IMR-90 (cell line): ENCODE measurements around the gene CDKAL1. TPM values are rescaled to one million over a fixed set of nuclear protein-coding genes. Genes with fewer than 3 reads are reported as not detected.
"Not testable (repeated sequence)": the region's sequence is repeated elsewhere in the genome, so short reads cannot be mapped to it uniquely, and the experiment has no call there.

Experiments
- ATAC-seq: fragments of 200-7000 bp; cut with Tn5 transposase; 2 replicates; pipeline ENCODE4 v1.9.1; 2020; ENCODE audit warnings: low read depth, mild to moderate bottlenecking, moderate library complexity
- BruUV-seq: library from RNA; stranded (reverse); fragments of 400-500 nt; replicated peaks from 2 replicates; lab custom pipeline; 2021; lab: Mats Ljungman, UMichigan
- CTCF ChIA-PET: fragments of 300-600 bp; formaldehyde crosslinking; extraction: SDS; loops from one replicate; lab custom pipeline; 2021; ENCODE audit warnings: antibody characterized with exemption; lab: Yijun Ruan, JAX
- POLR2A ChIA-PET: fragments of 300-600 bp; sonication (Branson Sonifier 250); formaldehyde crosslinking; loops from one replicate; lab custom pipeline; 2022; ENCODE audit warnings: antibody characterized with exemption; ENCODE audit not compliant: unreplicated experiment; lab: Charles Lee
- DNase-seq: peaks from one replicate; pipeline ENCODE4 v3.0.0; 2013
- H2AFZ ChIP-seq: replicated peaks from 2 replicates; pipeline ENCODE3; 2013; ENCODE audit warnings: low read length, mild to moderate bottlenecking; ENCODE audit not compliant: poor library complexity
- H2AK5ac ChIP-seq: 2 replicates; pipeline ENCODE4 v1.6.1; 2013; ENCODE audit warnings: low read depth, low read length, inconsistent platforms
- H2AK9ac ChIP-seq: replicated peaks from 2 replicates; pipeline ENCODE3; 2013; ENCODE audit warnings: mild to moderate bottlenecking, low read depth, low read length, moderate library complexity; ENCODE audit not compliant: poor library complexity
- H2BK120ac ChIP-seq: 2 replicates; pipeline ENCODE4 v1.6.1; 2013; ENCODE audit warnings: low read depth, low read length, inconsistent platforms
- H2BK15ac ChIP-seq: 3 replicates; pipeline ENCODE4 v1.6.1; 2013; ENCODE audit warnings: low read depth, low read length, inconsistent platforms
- H2BK20ac ChIP-seq: 2 replicates; pipeline ENCODE4 v1.6.1; 2013; ENCODE audit warnings: low read depth, mild to moderate bottlenecking, inconsistent platforms, low read length, moderate library complexity
- H2BK5ac ChIP-seq: 2 replicates; pipeline ENCODE4 v1.6.1; 2013; ENCODE audit warnings: mild to moderate bottlenecking, low read depth, low read length, inconsistent platforms; ENCODE audit not compliant: poor library complexity, severe bottlenecking
- H3K14ac ChIP-seq: replicated peaks from 2 replicates; pipeline ENCODE4 v1.6.1; 2013; ENCODE audit warnings: low read depth, low read length, inconsistent platforms
- H3K18ac ChIP-seq: 2 replicates; pipeline ENCODE4 v1.6.1; 2013; ENCODE audit warnings: low read depth, low read length, control low read depth
- H3K23ac ChIP-seq: 2 replicates; pipeline ENCODE4 v1.6.1; 2013; ENCODE audit warnings: low read depth, low read length, inconsistent platforms
- H3K27ac ChIP-seq: 2 replicates; pipeline ENCODE4 v1.5.1; 2013; ENCODE audit warnings: mild to moderate bottlenecking, control low read depth, low read length; ENCODE audit not compliant: insufficient read depth
- H3K27me3 ChIP-seq: 2 replicates; pipeline ENCODE4 v1.6.1; 2013; ENCODE audit warnings: low read length; ENCODE audit not compliant: control insufficient read depth, insufficient read depth
- H3K36me3 ChIP-seq: 2 replicates; pipeline ENCODE4 v1.6.1; 2013; ENCODE audit warnings: low read length, mixed read lengths; ENCODE audit not compliant: control insufficient read depth, insufficient read depth
- H3K4ac ChIP-seq: 2 replicates; pipeline ENCODE4 v1.6.1; 2013; ENCODE audit warnings: low read depth, low read length, inconsistent platforms
- H3K4me1 ChIP-seq: 2 replicates; pipeline ENCODE4 v1.6.1; 2013; ENCODE audit warnings: low read length, mixed read lengths; ENCODE audit not compliant: control insufficient read depth, insufficient read depth
- H3K4me2 ChIP-seq: 2 replicates; pipeline ENCODE4 v1.6.1; 2013; ENCODE audit warnings: low read depth, mild to moderate bottlenecking, control low read depth, low read length, moderate library complexity
- H3K4me3 ChIP-seq: 2 replicates; pipeline ENCODE4 v1.5.1; 2013; ENCODE audit warnings: low read depth, mild to moderate bottlenecking, control low read depth, low read length, moderate library complexity; ENCODE audit not compliant: insufficient read depth
- H3K56ac ChIP-seq: 2 replicates; pipeline ENCODE4 v1.6.1; 2013; ENCODE audit warnings: low read length, inconsistent platforms; ENCODE audit not compliant: insufficient read depth; ENCODE audit errors: extremely low read depth
- H3K79me1 ChIP-seq, 2 experiments: 2 replicates each; pipeline ENCODE4 v1.6.1; 2013; ENCODE audit warnings: low read length in 2 of 2, inconsistent platforms in 1 of 2, low read depth in 1 of 2
- H3K9ac ChIP-seq: 2 replicates; pipeline ENCODE4 v1.6.1; 2013; ENCODE audit warnings: low read depth, low read length, control low read depth
- H3K9me1 ChIP-seq: 2 replicates; pipeline ENCODE4 v1.6.1; 2013; ENCODE audit warnings: low read length, inconsistent platforms; ENCODE audit not compliant: insufficient read depth
- H3K9me3 ChIP-seq: 2 replicates; pipeline ENCODE4 v1.6.1; 2013; ENCODE audit warnings: low read length; ENCODE audit not compliant: control insufficient read depth, insufficient read depth
- H4K20me1 ChIP-seq: 2 replicates; pipeline ENCODE4 v1.6.1; 2013; ENCODE audit warnings: low read length, inconsistent platforms; ENCODE audit not compliant: insufficient read depth
- H4K5ac ChIP-seq: 2 replicates; pipeline ENCODE4 v1.6.1; 2013; ENCODE audit warnings: mild to moderate bottlenecking, low read depth, low read length, control low read depth
- H4K8ac ChIP-seq, 2 experiments: 2 replicates each; pipeline ENCODE4 v1.6.1; 2013; ENCODE audit warnings: low read depth in 2 of 2, low read length in 2 of 2, control low read depth in 1 of 2, inconsistent platforms in 1 of 2
- H4K91ac ChIP-seq: 2 replicates; pipeline ENCODE4 v1.6.1; 2013; ENCODE audit warnings: low read depth, low read length, inconsistent platforms; ENCODE audit not compliant: insufficient read depth
- WGBS, 2 experiments: methylation state at CpG; one replicate each; pipeline versions ENCODE4 v1.1.5 to v1.1.7; 2013; ENCODE audit warnings: missing lambda C conversion rate in 2 of 2; ENCODE audit not compliant: insufficient read length in 1 of 2; ENCODE audit errors: extremely low coverage in 2 of 2; 5-methylcytosine and 5-hydroxymethylcytosine counted together
- dilution Hi-C: fragments of 300-500 bp; cut with HindIII; formaldehyde crosslinking; loops from one replicate; pipeline ENCODE4 v1.14.3; 2018; ENCODE audit warnings: low sequenced_read_pairs; ENCODE audit not compliant: unreplicated experiment
- in situ Hi-C: fragments of 300-500 bp; cut with MboI; formaldehyde crosslinking; loops from 3 replicates; pipeline ENCODE4 v1.14.3; 2019; ENCODE audit warnings: low sequenced_read_pairs, inconsistent platforms, mixed read lengths
- intact Hi-C: fragments of 100-400 bp; cut with micrococcal nuclease; formaldehyde crosslinking; loops from 2 replicates; pipeline ENCODE4 v1.10.0; 2022
- polyA plus RNA-seq, 3 experiments: library from polyadenylated mRNA; depleted of rRNA; stranded (reverse); fragments of >200 nt; gene quantifications; 2 replicates each; pipeline ENCODE4 v1.2.3, GENCODE V29; 2012; ENCODE audit warnings: low replicate concordance in 1 of 3
- total RNA-seq: library from RNA; depleted of rRNA; stranded (reverse); fragments of >200 nt; gene quantifications from 2 replicates; pipeline ENCODE4 v1.2.3, GENCODE V29; 2012

Gene CDKAL1
- total and polyA plus RNA-seq, 2 of the 4 experiments (the other 2 are of a cell fraction), result 3.7 to 13.1 TPM

- H3K4me1 ChIP-seq, CTCF ChIA-PET, H3K36me3 ChIP-seq, DNase-seq, H3K79me1 ChIP-seq, H3K23ac ChIP-seq, ATAC-seq, H3K4ac ChIP-seq, H2BK20ac ChIP-seq, H3K14ac ChIP-seq, POLR2A ChIA-PET, intact Hi-C loops, H4K5ac ChIP-seq, H2BK5ac ChIP-seq, H3K9me3 ChIP-seq, H2AFZ ChIP-seq, H3K9ac ChIP-seq, H3K4me2 ChIP-seq, in situ Hi-C loops, H3K18ac ChIP-seq, H3K27me3 ChIP-seq, H3K9me1 ChIP-seq, H2BK120ac ChIP-seq, H4K8ac ChIP-seq, H4K91ac ChIP-seq, H3K4me3 ChIP-seq, H2BK15ac ChIP-seq, H3K56ac ChIP-seq, H2AK5ac ChIP-seq, H2AK9ac ChIP-seq, H3K27ac ChIP-seq, dilution Hi-C loops, H4K20me1 ChIP-seq, BruUV-seq: not testable (repeated sequence)
- WGBS, 2 experiments, result 100% methylated on average over 2 of the region's 3 CpGs; no CpG with 5 or more reads in 1 of the 2 experiments
These were observed 191.0 kb downstream of the CDKAL1 start for GRCh38 chr6:20725235-20725634.
